ENCODE data around the gene DUOX1.

The DUOX1 gene

GRCh38 chr15:45106002-45106790 lies 23.6 kb upstream of the DUOX1 start:
- H3K9me3 ChIP-seq (ENCODE audit: control extremely low read depth in 1 of 5, control insufficient read depth in 4 of 5, insufficient read depth in 2 of 5, low read depth in 1 of 5, low read length in 4 of 5), result no peaks in the 10 kb centered on the region
- POLR2A ChIA-PET, result no interaction called here
- no peak overlapping the region for H3K27ac ChIP-seq (ENCODE audit: insufficient read depth in 1 of 2, low read depth in 1 of 2, low read length in 2 of 2, poor library complexity in 1 of 2, severe bottlenecking in 2 of 2)
- DNase-seq, result no peak
- H3K4me1 ChIP-seq (ENCODE audit: control extremely low read depth in 1 of 4, control insufficient read depth in 4 of 4, insufficient read depth in 4 of 4, low read length in 3 of 4), result no peaks in the 10 kb centered on the region
- peaks cover 8 to 37% (median 14%) of the 10 kb centered on the region in 5 experiments for H3K27me3 ChIP-seq (replicated peaks in 2 of 5; ENCODE audit: control insufficient read depth in 4 of 5, insufficient read depth in 5 of 5, low read length in 4 of 5)
- WGBS (ENCODE audit: insufficient coverage), result 81% methylated on average over 13 of the region's 15 CpGs
- no peak overlapping the region for H3K4me3 ChIP-seq (ENCODE audit: control insufficient read depth in 1 of 7, extremely low read depth in 1 of 7, insufficient read depth in 4 of 7, low read depth in 2 of 7, low read length in 6 of 7)
- H3K36me3 ChIP-seq (ENCODE audit: control insufficient read depth in 4 of 4, insufficient read depth in 4 of 4, low read length in 3 of 4), result no peaks in the 10 kb centered on the region
- CTCF ChIA-PET, result interaction anchor here (1.0 to 2.1 kb wide), 3 partner anchors 10 to 13 kb away, joined by 3 to 7 read pairs (median 4); no protein-coding TSS in a partner anchor

DNA sequence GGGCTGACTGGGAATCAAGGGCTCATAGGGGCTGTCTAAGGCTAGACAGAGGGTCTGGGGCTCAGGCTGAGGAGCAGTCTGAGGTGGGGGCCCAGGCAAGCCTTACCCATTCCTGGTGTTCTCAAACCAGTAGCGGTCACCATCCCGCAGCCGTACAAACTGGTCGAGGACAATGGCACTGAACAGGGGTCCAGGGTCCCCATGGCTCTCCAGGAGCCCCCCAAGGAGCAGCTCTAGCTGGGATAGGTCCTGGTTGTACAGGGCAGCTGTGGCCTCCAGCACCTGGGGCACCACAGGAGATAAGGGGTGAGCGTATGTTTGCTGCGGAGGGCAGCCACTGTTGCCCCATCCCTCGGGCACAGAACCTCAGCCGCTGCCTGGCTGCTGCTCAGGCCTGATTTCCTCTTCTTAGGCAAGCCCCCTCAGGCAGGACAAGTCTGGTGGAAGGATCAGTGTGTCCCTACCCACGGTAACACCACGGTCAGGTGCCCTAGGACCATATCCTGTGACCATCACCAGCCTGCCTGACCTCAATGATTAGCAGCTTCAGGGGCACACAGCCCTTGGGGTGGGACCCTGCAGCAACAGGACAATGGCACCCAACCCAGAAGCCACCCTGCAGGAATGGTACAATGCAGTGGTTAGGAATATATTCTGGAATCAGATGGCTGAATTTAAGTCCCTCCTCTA lies 21.7 kb upstream of the DUOX1 start:
- Histone ChIP-seq H3K4me1 (ENCODE audit: control extremely low read depth in 1 of 4, control insufficient read depth in 4 of 4, insufficient read depth in 4 of 4, low read length in 3 of 4) (peaks cover 0 to 17% (median 10%) of the 10 kb centered on the region in 4 experiments), H3K4me3 (ENCODE audit: control insufficient read depth in 1 of 7, extremely low read depth in 1 of 7, insufficient read depth in 4 of 7, low read depth in 2 of 7, low read length in 6 of 7) (no peak overlapping the region), H3K9me3 (ENCODE audit: control extremely low read depth in 1 of 5, control insufficient read depth in 4 of 5, insufficient read depth in 2 of 5, low read depth in 1 of 5, low read length in 4 of 5) (no peaks in the 10 kb centered on the region), H3K27me3 (replicated peaks in 2 of 5; ENCODE audit: control insufficient read depth in 4 of 5, insufficient read depth in 5 of 5, low read length in 4 of 5) (peaks cover 8 to 56% (median 24%) of the 10 kb centered on the region in 5 experiments), H3K36me3 (ENCODE audit: control insufficient read depth in 4 of 4, insufficient read depth in 4 of 4, low read length in 3 of 4) (no peaks in the 10 kb centered on the region), H3K27ac (ENCODE audit: insufficient read depth in 1 of 2, low read depth in 1 of 2, low read length in 2 of 2, poor library complexity in 1 of 2, severe bottlenecking in 2 of 2) (no peak overlapping the region)
- DNase-seq, result no peak
- WGBS (ENCODE audit: insufficient coverage), result 93% methylated on average over 8 of the region's 10 CpGs
- POLR2A ChIA-PET, result no interaction called here
- CTCF ChIA-PET, result interaction anchor here (2.1 kb wide), 1 partner anchor 10 kb away, joined by 7 read pairs; no protein-coding TSS in a partner anchor

DNA sequence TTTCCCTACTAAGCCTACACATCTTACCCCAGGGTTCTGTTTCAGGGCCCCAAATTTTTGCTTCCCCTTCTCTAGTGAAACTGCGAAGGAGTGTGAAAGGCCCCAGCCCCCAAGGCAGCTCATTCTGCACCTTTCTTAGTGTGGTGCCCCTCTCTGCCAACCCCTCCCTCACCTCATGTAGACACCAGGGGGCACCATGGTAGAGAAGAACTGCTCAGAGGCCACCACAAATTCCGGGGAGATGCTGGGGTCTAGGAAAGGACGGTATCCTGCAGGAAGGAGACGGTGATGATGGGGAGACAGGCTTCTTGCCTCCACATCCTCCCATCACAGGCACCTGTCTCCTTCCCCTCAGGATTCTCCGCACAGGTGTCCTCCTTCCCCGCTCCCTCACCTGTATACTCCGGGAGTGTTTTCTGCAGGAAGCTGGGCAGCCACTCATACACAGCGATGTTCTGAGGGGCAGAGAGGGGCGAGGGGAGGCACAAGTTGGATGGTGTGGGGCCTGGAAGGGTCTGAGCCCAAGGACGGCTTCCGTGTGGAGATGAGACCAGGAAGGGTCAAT lies 19.5 kb upstream of the DUOX1 start:
- ChIA-PET POLR2A (no interaction called here), CTCF (interaction anchor here (0.9 kb wide), 1 partner anchor 8 kb away, joined by 5 read pairs; no protein-coding TSS in a partner anchor)
- no peak overlapping the region for H3K4me3 ChIP-seq (ENCODE audit: control insufficient read depth in 1 of 7, extremely low read depth in 1 of 7, insufficient read depth in 4 of 7, low read depth in 2 of 7, low read length in 6 of 7)
- H3K4me1 ChIP-seq (ENCODE audit: control extremely low read depth in 1 of 4, control insufficient read depth in 4 of 4, insufficient read depth in 4 of 4, low read length in 3 of 4), result peaks cover 0 to 33% (median 17%) of the 10 kb centered on the region in 4 experiments
- no peak overlapping the region for H3K27ac ChIP-seq (ENCODE audit: insufficient read depth in 1 of 2, low read depth in 1 of 2, low read length in 2 of 2, poor library complexity in 1 of 2, severe bottlenecking in 2 of 2)
- H3K36me3 ChIP-seq (ENCODE audit: control insufficient read depth in 4 of 4, insufficient read depth in 4 of 4, low read length in 3 of 4), result no peaks in the 10 kb centered on the region
- DNase-seq, result peak in 1 of 3 donors; percentile 38
- H3K9me3 ChIP-seq (ENCODE audit: control extremely low read depth in 1 of 5, control insufficient read depth in 4 of 5, insufficient read depth in 2 of 5, low read depth in 1 of 5, low read length in 4 of 5), result no peaks in the 10 kb centered on the region
- H3K27me3 ChIP-seq (replicated peaks in 2 of 5; ENCODE audit: control insufficient read depth in 4 of 5, insufficient read depth in 5 of 5, low read length in 4 of 5), result peaks cover 8 to 79% (median 42%) of the 10 kb centered on the region in 5 experiments
- whole genome bisulfite sequencing (ENCODE audit: insufficient coverage), result 33% methylated on average over 7 of the region's 11 CpGs

GRCh38 chr15:45111390-45112142 lies 18.2 kb upstream of the DUOX1 start:
- POLR2A ChIA-PET, result no interaction called here
- Histone ChIP-seq H3K36me3 (ENCODE audit: control insufficient read depth in 4 of 4, insufficient read depth in 4 of 4, low read length in 3 of 4) (no peaks in the 10 kb centered on the region), H3K27ac (ENCODE audit: insufficient read depth in 1 of 2, low read depth in 1 of 2, low read length in 2 of 2, poor library complexity in 1 of 2, severe bottlenecking in 2 of 2) (no peak overlapping the region), H3K4me3 (ENCODE audit: control insufficient read depth in 1 of 7, extremely low read depth in 1 of 7, insufficient read depth in 4 of 7, low read depth in 2 of 7, low read length in 6 of 7) (peak overlapping the region in 1 of 7 experiments; percentile 55), H3K9me3 (ENCODE audit: control extremely low read depth in 1 of 5, control insufficient read depth in 4 of 5, insufficient read depth in 2 of 5, low read depth in 1 of 5, low read length in 4 of 5) (no peaks in the 10 kb centered on the region), H3K27me3 (replicated peaks in 2 of 5; ENCODE audit: control insufficient read depth in 4 of 5, insufficient read depth in 5 of 5, low read length in 4 of 5) (peaks cover 5 to 85% (median 54%) of the 10 kb centered on the region in 5 experiments), H3K4me1 (ENCODE audit: control extremely low read depth in 1 of 4, control insufficient read depth in 4 of 4, insufficient read depth in 4 of 4, low read length in 3 of 4) (peaks cover 0 to 39% (median 20%) of the 10 kb centered on the region in 4 experiments)
- CTCF ChIA-PET, result interaction anchor here (0.8 to 2.3 kb wide), 3 partner anchors 9 to 29 kb away, joined by 3 to 10 read pairs (median 4); no protein-coding TSS in a partner anchor
- DNase-seq, result no peak
- 8% methylated on average over 60 of the region's 71 CpGs for WGBS (ENCODE audit: insufficient coverage)

- 0% methylated on average over 6 of the region's 13 CpGs for WGBS (ENCODE audit: insufficient coverage)
- peak in 1 of 3 donors; percentile 30 for DNase-seq
- Histone ChIP-seq H3K4me3 (ENCODE audit: control insufficient read depth in 1 of 7, extremely low read depth in 1 of 7, insufficient read depth in 4 of 7, low read depth in 2 of 7, low read length in 6 of 7) (peak overlapping the region in 3 of 7 experiments; percentile 40 to 55 (median 49)), H3K36me3 (ENCODE audit: control insufficient read depth in 4 of 4, insufficient read depth in 4 of 4, low read length in 3 of 4) (no peaks in the 10 kb centered on the region), H3K27me3 (replicated peaks in 2 of 5; ENCODE audit: control insufficient read depth in 4 of 5, insufficient read depth in 5 of 5, low read length in 4 of 5) (peaks cover 5 to 88% (median 55%) of the 10 kb centered on the region in 5 experiments), H3K27ac (ENCODE audit: insufficient read depth in 1 of 2, low read depth in 1 of 2, low read length in 2 of 2, poor library complexity in 1 of 2, severe bottlenecking in 2 of 2) (no peak overlapping the region), H3K9me3 (ENCODE audit: control extremely low read depth in 1 of 5, control insufficient read depth in 4 of 5, insufficient read depth in 2 of 5, low read depth in 1 of 5, low read length in 4 of 5) (no peaks in the 10 kb centered on the region), H3K4me1 (ENCODE audit: control extremely low read depth in 1 of 4, control insufficient read depth in 4 of 4, insufficient read depth in 4 of 4, low read length in 3 of 4) (peaks cover 0 to 45% (median 23%) of the 10 kb centered on the region in 4 experiments)
- ChIA-PET CTCF (interaction anchor here (0.8 to 2.3 kb wide), 3 partner anchors 9 to 30 kb away, joined by 3 to 10 read pairs (median 4); no protein-coding TSS in a partner anchor), POLR2A (no interaction called here)
Measured at GRCh38 chr15:45112143-45112590, 17.6 kb upstream of the DUOX1 start.

- no peaks in the 10 kb centered on the region for H3K9me3 ChIP-seq (ENCODE audit: control extremely low read depth in 1 of 5, control insufficient read depth in 4 of 5, insufficient read depth in 2 of 5, low read depth in 1 of 5, low read length in 4 of 5)
- POLR2A ChIA-PET, result no interaction called here
- CTCF ChIA-PET, result interaction anchor here (0.7 to 2.3 kb wide), 4 partner anchors 8 to 145 kb away, joined by 3 to 10 read pairs (median 4); no protein-coding TSS in a partner anchor
- no peak overlapping the region for H3K27ac ChIP-seq (ENCODE audit: insufficient read depth in 1 of 2, low read depth in 1 of 2, low read length in 2 of 2, poor library complexity in 1 of 2, severe bottlenecking in 2 of 2)
- H3K27me3 ChIP-seq (replicated peaks in 2 of 5; ENCODE audit: control insufficient read depth in 4 of 5, insufficient read depth in 5 of 5, low read length in 4 of 5), result peaks cover 5 to 94% (median 60%) of the 10 kb centered on the region in 5 experiments
- DNase-seq, result peak in 2 of 3 donors; percentile 11 to 44
- 3% methylated on average over 47 of the region's 58 CpGs for WGBS (ENCODE audit: insufficient coverage)
- H3K36me3 ChIP-seq (ENCODE audit: control insufficient read depth in 4 of 4, insufficient read depth in 4 of 4, low read length in 3 of 4), result no peaks in the 10 kb centered on the region
- H3K4me1 ChIP-seq (ENCODE audit: control extremely low read depth in 1 of 4, control insufficient read depth in 4 of 4, insufficient read depth in 4 of 4, low read length in 3 of 4), result peaks cover 0 to 50% (median 26%) of the 10 kb centered on the region in 4 experiments
- peak overlapping the region in 3 of 7 experiments; percentile 40 to 55 (median 49) for H3K4me3 ChIP-seq (ENCODE audit: control insufficient read depth in 1 of 7, extremely low read depth in 1 of 7, insufficient read depth in 4 of 7, low read depth in 2 of 7, low read length in 6 of 7)
Measured at GRCh38 chr15:45112591-45113379, 17.0 kb upstream of the DUOX1 start.

Measured in common myeloid progenitor, CD34-positive (primary cell).